Hindlimb muscle (tissue), 1 donor: Measurements from ENCODE around the gene DENND11. TPM values are rescaled to one million over a fixed set of nuclear protein-coding genes. Genes with fewer than 3 reads are reported as not detected.

ENCODE experiments used
- DNase-seq: peaks from one replicate; pipeline ENCODE4 v3.0.0-alpha.2; 2013
- polyA plus RNA-seq: library from polyadenylated mRNA; unstranded; fragments of 120-200 nt; gene quantifications from one replicate; pipeline ENCODE4 v1.2.1, GENCODE V29; 2013; ENCODE audit not compliant: insufficient read length

The DENND11 gene, protein sequence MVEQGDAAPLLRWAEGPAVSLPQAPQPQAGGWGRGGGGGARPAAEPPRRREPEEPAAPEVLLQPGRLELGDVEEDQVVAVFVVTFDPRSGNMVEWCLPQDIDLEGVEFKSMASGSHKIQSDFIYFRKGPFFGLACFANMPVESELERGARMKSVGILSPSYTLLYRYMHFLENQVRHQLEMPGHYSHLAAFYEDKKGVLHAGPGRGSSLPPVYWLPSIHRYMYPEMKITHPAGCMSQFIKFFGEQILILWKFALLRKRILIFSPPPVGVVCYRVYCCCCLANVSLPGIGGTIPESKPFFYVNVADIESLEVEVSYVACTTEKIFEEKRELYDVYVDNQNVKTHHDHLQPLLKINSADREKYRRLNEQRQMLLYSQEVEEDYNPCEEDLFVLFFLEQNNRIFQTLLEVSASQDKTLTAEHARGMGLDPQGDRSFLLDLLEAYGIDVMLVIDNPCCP
- polyA plus RNA-seq: 7.8 TPM

DNA sequence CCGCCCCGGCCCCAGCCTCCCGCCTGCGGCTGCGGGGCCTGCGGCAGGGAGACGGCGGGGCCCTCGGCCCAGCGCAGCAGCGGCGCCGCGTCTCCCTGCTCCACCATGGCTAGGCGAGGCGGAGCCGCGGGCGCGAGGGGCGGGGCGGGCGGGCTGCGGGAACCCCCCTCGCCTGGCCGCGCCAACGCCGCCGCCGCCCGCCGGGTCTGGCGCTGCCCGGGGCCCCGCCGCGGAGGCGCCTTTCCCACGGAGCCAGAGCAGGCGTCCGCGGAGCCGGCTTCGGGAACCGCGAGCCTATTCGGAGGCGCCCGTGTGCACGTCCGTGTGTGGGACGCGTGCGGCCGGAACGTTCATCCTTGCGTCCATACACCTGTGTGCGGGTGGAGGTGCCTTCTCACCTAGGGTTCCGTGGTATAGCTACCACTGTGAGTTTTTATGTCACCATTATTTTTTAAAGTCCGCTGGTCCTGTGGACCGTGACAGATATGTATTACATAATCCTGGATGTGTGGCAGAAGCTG lies at the start of gene DENND11:
TSS of gene DENND11 (minus strand) at position 120 of the 521 bp plus-strand sequence. CDS start at position 107, 13 bp downstream.
- DNase-seq: peak; percentile 48

DNA sequence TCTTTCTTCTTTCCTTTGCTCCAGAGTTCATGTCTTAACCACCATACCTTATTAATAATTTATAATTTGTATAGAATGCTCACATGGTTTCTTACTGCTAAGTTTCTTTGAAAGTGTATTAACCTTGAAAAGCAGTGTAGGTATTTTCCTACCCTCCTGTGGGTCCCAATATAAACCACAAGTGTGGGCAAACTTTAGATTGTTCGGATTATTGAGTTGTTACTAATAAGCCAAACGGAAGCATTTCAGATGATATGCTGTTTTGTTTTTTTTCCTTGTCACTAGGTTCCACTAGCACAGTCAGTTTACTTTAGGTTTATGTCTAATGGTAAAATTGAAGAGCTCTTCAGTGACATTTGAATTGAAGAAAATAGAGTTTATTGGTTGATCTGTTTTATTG lies 46.4 kb upstream of the DENND11 start:
- DNase-seq: no peak

DNA sequence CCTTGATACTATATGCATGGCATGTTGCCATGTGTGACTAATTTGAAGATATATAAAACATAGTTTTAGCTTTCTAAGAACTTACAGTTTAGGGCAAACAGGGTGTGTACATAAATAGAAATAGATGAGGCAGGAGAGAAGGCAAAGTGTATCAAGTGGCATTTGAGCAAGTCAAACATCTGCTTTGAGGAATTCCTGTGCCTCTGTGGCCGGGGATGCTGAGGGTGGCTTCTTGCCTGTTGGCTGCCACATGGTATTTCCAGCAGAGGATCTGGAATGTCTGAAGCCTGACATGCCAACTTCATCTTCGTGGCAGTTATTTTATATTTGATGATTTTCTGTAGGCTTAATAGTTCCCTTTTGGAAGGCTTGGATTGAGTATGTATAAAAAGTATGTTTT lies 42.2 kb upstream of the DENND11 start:
- DNase-seq: no peak

DNA sequence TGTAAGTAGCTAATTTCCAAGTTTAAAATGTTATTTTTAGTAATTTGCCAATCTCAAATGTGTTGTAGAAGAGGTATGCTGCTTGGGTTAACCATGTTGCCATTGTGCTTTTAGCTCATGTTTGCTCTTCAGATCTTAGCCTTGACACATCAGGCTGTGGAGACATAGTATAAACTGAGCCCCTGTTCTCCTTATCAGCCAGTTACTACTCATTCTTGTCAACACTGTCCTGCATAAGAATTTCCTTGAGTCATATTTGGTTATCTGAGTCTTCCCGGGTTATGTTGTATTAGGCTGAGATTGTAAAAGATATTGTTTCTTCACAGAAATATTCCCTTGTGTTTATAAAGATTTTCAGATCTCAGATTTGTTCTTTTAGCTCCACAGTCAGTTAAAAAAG lies 40.3 kb upstream of the DENND11 start:
- no peak for DNase-seq

DNA sequence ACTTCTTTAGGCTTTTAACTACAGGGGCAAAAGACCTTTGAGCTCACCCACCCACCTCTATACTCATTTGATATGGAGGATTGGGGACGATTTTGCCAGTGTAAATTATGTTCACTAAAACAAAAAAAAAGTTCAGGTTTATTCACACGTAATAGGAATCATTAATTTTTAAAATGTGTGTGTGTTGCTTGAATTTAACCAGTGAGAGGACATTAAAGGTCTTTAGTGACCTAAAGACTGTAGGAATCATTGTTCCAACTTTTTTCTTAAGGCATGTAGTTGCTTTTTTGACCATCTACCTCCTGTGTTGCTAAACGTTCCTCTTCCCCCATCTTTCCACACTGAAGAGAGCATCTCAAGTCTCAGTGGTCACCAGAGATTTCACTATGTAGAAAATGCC lies 37.3 kb upstream of the DENND11 start:
- DNase-seq: no peak

DNA sequence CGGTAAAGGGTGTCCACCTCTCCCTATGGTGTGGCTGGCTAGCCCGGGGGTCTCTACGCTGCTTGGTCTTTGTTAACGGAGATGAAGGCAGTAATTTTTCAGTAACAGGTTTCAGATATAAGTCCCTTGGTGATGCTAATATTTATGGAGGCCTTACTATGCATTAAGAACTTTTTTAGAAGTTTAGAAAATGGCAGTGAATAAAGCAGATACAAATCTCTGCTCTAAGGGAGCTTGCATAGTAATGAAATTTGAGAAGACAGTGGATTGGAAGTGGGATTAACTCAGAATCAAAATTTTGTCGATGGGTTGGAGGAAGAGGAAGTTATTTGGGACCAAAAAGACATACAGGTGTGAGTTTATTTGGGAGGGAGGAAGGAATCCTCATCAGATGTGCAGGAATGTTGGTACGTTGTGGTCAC lies 36.6 kb upstream of the DENND11 start:
- no peak for DNase-seq

DNA sequence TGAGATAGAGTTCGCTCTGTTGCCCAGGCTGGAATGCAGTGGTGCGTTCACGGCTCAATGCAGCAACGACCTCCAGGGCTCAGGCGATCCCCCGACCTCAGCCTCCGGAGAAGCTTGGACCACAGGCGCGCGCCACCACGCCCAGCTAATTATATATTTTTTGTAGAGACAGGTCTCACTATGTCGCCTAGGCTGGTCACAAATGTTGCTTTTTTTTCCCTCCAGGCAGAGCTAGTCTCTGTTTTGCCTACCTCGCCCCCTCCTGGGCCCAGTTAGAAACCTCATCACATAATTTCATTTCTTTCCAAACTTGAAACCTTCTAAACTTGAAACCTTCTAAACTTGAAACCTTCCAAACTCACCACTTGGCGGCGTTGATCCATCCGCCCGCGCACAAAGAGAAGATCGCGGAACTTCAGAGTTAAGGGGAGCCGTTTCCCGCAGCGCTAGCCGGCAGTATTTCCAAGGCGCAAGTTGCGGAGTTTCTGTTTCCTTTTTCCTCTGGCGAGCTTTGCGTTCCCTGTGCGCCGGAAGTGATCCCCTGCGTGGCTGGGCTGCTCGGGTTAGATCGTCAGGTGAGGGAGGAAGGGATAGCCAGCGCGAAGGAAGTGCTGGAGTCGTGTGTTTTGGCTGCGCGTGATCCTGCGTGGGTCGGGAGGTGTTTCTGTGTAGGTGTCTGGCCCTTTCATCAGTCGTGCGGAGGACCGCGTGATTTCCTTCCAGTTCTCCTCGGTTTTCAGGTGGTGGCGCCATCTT lies 36.0 kb upstream of the DENND11 start, which contains the start of gene SSBP1:
TSS of gene SSBP1 (plus strand) at position 523 of the 756 bp plus-strand sequence. CDS start 809 bp downstream, outside the sequence.
- DNase-seq: peak; percentile 96

DNA sequence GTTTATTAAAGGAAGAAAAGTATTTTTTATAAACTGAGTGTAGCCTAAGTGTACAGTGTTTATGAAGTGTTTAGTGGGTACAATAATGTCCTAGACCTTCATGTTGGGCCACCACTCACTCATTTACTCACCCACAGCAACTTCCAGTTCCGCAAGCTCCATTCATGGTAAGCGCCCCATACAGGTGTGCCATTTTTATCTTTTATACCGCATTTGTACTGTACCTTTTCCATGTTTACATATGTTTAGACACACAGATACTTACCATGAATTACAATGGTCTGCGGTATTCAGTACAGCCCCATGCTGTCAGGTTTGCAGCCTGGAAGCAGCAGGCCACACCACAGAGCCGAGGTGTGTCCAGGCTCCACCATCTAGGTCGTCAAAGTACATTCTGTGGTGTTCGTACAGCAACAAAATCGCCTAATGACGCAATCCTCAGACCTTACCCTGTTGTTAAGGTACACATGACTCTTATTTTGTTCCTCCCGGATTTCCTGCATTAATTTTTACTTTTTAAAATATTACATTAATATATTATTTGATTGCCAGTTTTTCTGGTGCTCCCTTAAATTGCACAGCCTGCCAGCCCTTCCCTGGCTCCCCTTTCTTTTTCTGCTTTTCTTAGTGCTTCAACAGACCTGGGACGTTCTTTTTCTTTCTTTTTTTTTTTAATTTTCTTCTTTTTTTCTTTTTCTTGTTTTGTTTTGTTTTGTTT lies 35.3 kb upstream of the DENND11 start:
- no peak for DNase-seq

DNA sequence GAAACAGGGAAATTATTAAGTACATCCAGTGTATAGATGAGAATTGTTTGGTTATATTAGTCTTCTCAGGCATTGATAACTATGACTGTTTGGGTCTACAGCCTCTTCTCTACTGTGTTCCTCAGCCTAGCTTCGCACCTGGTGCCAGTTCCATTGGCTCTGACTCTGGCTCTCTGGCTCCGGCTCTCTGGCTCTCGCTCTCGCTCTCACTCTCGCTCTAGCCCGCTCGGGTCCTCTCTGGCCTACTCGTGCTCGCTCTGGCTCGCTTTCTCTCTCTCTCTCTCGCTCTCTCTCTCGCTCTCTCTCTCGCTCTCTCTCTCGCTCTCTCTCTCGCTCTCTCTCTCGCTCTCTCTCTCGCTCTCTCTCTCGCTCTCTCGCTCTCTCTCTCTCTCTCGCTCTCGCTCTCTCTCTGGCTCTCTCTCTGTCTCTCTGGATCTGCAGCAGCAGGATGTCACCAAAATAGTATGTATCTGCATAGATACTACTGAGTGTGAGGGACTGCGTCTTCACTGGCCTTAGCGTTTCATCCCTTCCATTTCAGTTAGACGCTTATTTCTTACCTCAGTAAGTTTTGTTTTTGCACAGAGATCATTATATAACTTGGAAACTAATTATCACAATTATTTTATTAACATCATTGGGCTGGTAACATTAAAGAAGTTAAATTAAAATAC lies 29.6 kb upstream of the DENND11 start:
- no peak for DNase-seq

DNA sequence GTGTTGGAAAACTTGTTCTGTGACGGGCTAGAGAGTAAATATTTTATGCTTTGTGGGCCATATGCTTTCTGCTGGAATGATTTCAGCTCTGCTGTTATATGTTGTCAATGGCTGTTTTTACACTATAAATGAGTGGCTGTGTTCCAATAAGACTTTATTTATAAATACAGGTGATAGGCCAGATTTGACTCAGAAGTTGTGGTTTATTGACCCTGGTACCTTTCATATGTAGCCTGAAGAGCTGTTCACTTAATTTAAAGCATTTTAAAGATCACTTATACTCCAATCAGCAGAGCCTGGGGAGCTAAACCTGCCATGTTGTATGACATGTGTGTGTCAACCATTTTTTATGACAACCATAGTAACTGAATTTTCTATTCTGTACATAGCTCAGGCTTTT lies 27.1 kb upstream of the DENND11 start:
- no peak for DNase-seq

DNA sequence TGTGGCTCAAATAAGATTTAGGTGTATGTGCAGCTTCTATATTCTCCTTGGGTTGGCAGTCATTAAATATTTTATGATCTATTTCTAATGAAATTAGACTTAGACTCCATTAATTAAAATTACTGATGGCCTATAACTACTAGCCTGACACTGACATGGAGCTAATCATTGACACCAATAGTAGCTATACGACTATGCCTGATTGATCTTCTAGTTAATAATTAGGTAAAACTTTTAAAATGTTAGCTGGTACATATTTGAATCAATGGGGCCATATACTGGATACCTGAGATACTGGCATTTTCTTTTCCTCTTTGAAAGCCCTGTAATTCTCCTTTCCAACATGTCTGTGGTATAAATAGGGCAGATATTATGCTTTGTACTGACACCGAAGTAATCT lies 20.6 kb upstream of the DENND11 start:
- DNase-seq: no peak

DNA sequence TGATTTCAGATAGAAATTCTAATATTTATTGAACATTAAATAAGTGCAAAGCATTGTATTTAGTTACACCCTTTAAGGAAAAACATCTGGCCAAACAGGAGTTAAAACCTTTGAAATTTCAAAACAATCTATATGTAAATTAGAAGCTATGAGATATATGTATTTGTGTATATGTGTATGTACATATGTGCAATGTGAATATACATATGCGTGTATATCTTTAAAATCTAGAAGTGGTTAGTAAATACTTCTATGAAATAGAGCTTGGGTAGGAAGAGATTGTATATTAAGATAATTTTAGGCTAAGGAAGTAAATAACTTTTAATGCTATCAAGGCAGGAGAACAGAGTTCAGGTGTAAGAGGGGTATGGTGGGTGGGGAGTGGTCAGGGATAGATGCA lies 15.5 kb upstream of the DENND11 start:
- no peak for DNase-seq

DNA sequence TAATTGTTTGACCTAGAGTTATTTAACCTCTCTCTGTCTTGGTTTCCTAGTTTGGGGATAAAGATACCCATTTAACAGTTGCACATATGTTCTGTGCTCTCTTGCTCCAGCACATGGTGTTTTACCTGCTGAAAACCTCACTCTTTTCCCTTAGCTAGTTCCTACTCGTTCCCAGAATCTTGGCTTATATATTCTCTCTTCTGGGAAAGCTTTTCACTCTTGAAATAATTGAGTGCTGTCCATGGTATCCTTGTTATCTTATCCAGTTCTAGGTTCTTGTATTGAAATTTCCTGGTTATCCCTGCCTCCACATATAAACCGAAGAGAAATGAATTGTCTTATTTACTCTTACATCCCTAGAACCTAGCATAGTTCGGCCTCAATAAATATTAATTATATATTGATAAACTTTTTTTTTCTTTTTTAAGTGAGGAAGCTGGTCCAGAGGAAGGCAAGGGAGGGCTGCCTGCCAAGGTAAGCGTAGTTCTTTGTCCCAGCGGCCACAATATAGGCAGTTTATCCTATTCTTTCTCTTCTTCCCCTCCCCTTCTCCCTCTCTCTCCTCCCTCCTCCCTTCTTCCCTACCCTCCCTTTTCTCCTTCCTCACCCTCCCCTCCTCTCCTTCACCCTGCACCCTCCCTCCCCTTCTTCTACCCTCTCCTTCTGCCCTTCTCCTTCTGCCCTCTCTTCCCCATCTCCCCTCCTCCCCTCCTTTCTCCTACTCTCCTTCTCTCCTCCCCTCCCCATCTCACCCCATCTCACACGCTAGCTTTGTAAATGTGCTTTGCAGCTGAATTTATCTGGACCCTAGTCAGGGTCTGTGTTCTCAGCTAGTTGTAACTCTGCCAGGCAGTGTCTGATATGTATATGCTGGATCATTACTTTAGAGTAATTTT lies 14.1 kb upstream of the DENND11 start:
- no peak for DNase-seq

DNA sequence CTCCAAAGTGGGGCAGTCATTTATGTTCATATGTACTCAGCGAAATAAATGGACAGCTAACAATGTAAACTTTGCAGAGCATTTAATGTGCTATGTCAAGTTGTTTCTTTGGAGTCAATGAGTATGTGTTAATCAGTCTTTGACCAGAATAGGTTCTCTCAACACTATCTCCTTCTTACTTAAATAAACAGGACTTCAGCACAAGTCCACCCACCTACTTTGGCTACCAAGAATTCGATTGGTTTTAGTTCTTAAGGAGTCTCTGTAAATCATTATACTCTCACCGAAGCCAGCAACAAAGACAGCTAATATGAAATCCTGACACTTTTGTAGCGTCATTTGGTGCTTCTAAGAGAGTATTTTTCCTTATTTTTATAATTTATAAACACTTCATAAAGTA lies 13.1 kb upstream of the DENND11 start:
- DNase-seq: no peak

DNA sequence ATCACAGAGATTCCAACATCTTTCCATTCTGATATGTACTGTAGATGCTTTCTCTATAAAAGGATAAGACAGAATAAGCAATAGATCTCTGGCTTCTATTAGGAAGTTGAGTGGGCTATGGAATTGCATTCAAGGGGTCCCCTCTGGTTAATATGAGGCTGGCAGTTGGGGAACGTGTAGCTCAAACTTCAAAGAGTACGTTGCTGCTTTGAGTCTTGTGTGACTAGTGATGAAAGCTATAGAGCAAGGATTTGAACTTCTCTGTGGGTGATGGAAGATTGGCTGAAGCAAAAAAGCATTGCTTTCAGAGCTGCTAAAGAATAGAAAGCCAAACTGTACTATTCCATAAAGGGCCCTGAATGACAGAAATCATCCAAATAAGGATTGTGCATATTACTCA lies 12.6 kb upstream of the DENND11 start:
- no peak for DNase-seq

DNA sequence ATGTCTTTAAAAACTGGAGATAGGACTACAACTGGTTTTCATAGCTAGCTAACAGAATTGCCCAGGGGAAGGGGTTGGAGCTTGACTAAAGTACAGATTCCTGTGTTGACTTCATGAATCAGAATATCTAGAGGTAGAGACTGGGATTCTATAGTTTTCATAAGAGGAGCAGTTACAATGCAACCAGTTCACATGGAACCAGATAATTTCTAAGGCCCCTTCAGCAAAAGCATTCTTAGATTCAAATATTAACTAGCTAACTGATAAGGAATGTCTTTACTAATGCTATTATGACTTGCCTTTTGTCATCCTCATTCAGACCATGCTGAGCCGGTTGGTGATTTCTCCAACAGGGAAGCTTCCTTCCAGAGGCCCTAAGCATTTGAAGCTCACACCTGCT lies 11.9 kb upstream of the DENND11 start:
- DNase-seq: no peak

DNA sequence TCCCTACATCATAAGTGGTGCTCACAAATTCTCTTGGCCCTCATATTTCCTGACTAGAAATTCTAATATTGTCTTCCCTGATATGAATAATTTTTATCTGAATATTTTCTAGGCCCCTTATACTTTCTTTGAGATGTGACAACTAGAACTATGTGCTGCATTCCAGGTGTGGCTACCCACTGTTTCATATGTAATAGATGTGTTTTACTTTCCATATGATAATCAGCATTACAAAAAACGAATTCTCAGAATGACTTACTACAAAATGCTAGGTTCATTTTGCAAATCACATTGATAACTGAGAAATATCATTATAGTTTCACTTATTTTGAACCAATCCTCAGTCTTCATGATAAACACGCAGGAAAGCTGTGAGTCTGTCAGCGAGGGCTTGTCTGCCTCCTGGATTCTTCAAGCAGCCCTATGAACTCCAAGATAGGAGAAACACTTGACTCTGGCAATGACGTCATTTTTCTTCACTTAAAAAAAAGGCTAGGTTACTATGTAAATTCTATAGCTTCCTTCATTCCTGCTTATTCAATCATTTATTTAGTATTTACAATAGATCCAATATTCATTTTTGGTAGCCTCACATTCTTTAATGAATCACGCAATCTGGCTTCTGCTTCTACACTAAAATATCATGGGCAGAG lies 10.8 kb upstream of the DENND11 start:
- DNase-seq: no peak

DNA sequence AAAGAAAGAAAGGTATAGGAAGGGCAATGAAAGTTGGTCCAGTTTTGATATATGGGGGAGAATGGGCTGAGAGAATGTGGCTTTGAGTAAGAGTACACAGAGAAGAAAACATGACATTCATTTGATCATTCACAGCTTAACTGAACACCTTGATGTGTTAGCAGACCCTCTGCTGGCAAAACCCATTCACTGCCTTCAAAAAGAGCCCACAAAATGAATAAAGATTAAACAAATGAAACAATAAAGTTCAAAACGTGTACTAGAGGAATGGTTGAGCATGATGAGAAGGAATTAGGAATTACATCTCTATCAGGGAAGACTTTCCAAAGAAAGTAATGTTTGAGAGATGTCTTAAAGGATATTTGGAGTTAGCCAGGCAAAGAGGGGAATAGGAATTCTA lies 8.3 kb upstream of the DENND11 start:
- no peak for DNase-seq

DNA sequence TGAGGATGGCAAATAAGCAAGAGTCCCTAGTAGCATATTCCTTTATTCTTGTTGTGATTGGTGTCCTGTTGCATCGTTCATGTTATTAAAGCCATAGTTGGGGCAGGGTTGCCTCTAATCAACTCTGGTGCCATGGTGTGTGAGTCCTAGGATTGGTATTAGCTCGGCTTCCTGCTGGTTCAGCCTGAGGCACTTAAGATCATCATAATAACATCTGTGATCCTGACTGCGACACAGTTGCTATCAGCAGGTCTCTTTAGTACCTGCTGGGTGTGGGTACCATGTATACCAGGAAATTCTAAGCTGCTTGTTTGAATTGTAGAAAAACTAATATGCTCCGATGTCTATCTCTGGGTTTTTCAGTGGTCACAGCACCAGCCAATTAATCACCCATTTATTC lies 7.8 kb upstream of the DENND11 start:
- no peak for DNase-seq

DNA sequence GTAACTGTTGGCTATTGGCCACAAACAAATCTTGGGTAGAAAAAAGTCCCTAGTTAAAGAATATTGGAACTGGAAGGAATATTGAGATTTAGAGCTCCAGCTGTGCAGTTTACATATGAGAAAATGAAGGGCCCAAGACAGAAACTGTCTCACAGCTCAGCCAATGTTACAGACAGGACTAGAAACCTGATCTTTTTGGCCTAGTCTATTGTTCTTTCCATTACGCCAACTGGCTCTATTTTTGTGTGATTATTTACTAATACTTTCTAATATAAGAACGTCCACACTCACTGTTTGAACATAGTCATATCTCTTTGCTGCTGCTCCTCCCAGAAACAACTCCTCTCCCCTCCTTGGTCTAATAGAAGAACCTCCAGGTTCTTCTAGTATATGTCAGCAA lies 7.4 kb upstream of the DENND11 start:
- no peak for DNase-seq

DNA sequence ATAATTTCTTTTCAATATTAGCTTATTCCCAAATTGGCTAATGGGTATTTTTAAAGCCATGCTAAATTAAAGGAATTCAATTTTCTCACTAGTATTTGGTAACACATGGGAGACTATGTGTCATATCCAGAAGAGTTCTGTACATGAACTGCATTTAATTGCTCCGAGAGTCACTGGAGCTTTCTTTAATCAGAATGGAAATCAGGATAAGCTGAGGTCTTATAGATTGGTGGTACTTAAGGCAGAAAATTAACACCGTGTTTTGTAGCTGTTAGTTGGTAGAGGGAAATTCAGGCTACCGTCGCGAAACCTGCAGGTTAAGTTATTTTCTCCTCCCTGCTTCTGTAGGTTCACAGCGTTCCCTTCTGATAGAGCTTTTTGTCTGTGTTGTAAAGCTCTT lies 6.4 kb upstream of the DENND11 start, which contains the start of gene WEE2:
TSS of gene WEE2 (plus strand) at position 3 of the 400 bp plus-strand sequence. CDS start 406 bp downstream, outside the sequence.
- DNase-seq: no peak
